GM18499 (cell line): ENCODE data around the gene CKLF.

ENCODE experiments used
- ATAC-seq: cut with Tn5 transposase; IDR thresholded peaks from one replicate; pipeline ENCODE4 v1.9.1; 2021; ENCODE audit warnings: moderate number of reproducible peaks; ENCODE audit not compliant: insufficient read depth, unreplicated experiment

CKLF gene

DNA sequence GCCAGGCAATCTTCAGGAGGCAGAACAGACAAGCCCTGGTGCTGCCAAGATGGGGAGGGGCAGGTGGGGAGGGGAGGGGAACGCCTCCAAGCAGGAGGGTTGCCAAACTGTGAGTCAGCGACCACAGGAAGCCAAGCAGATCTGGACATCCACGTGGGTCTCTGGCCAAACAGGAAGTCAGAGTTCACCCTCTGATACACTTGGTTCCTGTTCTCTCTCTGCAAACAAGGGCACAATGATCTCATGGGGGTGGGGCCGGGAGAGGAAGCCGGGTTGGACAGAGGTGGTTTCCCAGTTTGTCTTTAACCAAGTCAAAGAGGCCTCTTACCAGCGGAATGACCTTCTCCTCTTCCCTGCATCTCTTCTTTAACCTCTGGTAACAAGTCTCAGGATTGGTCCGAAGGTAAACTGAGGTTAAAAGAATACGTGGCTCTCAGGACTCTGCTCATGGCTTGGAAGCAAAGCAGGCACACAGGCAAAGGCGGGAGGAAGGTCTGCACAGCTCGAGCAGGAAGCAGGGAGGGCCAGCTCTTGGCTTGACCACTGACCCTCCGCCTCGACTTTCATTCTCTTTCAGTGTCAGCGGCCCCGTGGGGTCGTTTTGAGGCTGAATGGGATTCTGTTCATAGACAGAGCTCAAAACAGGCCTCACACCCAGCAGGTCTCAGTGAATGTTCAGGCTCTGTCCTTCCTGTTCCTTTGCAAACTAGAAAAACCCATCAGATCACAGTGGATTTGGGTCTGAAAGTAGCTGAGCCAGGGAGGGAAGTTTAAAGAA lies 35.4 kb upstream of the CKLF start:
- peak; percentile 97 for ATAC-seq

GRCh38 chr16:66517586-66518263 lies 34.7 kb upstream of the CKLF start:
- no peak for ATAC-seq

DNA sequence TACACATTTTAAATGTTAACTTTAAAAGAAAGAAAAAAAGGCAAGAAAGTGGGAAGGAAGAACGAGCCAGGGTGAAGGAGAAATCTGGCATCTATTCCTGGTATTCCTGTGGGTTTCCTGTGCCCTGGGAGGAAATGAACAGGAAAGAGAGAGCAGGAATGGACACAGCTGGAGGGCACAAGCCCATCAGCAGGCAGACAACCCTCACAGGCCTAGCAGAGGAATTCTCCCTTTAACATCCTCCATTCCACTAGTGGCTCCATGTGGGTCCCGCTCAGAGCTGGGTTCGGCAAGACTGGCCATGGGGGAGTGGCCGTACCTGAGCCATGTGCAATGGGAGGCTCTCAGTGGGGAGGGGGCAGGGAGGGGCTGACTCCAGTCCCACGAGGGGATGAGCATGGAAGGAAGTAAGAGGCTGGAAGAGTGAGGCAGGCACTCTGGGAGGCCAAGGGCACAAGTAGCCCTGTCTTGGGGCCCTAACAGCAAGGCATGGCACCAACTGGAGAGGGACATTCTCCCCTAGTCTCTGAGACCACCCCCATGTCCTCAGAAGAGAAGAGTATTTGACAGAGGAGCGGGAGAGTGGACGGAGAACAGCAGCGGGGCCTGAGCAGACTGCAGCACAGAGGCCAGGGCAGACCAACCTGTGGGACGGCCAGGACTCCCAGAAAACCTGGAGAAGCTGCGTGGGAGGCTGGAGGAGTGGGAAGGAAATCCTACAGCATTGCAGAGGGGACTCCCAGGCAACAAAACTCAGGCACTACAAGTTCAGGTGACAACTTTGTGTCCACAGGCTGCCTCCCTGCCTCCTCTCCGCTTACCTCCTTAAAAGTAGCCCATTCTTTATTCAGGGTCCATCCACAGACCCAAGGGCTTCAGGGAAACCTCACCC lies 32.6 kb upstream of the CKLF start:
- no peak for ATAC-seq

GRCh38 chr16:66520406-66521170 lies 31.8 kb upstream of the CKLF start:
- ATAC-seq: no peak

DNA sequence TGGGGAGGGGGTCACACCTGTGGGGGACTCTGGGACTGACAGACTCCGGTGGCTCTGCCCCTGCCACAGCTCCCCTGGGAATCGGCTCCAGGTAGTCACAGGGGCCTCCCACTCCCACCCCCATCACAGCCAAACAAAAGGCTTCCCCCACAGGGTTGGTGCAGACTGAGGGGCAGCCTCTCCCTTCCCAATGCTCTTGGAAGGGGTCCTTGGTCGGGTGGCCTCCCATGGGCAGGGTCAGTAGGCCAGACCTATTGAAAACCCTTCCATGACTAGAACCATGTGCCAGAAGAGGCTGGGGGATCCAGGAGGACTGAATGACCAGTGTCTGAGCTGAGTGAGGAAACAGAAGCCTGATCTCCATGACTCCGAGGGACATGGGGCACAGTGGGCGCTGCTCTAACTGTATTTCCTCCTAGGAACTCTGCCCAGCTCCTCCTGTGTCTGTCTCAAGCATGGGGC lies 31.1 kb upstream of the CKLF start:
- no peak for ATAC-seq

GRCh38 chr16:66521951-66522771 lies 30.2 kb upstream of the CKLF start:
- peak; percentile 57 for ATAC-seq

GRCh38 chr16:66522816-66523590 lies 29.4 kb upstream of the CKLF start:
- ATAC-seq: no peak

GRCh38 chr16:66523861-66524354 lies 28.5 kb upstream of the CKLF start:
- ATAC-seq: no peak

DNA sequence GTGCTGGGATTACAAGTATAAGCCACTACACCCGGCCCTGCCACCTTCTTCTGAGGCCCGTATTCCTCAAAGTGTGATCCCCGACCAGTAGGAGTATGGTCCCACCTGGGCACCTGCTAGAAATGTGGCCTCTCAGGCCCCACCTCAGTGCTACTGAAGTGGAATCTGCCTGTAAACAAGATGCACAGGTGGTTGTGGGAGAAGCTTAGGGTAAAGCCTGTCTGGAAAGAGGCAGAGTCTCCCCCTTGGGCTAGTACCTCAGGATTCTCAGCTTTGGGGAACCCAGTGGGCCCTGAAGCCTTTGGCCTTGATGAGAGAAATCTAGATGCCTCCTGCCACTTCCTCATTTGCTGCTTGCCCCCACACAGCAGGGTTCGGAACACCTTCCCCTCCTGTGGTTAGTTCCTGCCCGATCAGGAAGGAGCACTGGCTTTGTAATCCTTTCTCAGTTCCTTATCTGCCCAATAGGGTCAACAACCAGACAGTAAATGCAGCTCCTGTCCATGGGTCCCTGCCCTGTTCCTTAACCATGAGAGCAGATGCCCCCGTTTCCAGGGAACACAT lies 27.7 kb upstream of the CKLF start:
- ATAC-seq: peak; percentile 57

DNA sequence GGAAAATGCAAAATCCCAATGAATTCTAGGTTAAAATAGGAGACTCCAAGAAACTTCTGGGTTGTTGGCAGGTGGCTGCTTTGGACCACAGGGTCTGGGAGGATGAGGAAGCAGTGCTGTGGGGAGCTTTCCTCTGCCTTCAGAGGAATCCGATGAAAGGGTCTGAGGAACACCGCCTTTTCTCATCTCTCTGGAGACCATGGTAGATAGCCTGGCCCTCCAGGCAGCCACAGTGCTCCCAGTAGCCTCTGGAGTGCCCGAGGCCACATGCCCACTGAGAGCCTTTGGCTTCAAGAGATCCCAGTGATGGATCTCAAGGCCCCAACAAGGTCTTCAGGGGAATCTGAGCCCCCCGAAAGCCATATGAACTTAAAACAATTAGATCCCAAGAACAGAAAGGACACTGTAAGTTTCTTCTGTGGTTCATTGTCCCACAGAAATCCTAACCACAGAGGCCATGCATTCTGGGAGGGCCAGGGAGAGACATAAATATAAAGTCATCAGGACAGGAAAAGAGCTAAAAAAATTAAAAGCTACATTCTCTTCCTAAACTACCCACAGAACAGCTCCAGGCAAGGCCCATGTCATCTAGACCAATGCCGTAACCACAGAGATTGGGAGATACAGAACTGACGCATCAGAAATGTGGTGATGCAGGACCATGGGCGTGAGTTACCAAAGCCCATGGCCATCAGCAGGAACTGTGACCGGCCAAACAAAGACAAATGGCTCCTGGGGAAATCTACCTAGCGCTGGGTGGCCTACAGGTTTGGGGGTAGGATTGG lies 26.8 kb upstream of the CKLF start:
- no peak for ATAC-seq

GRCh38 chr16:66528294-66528693 lies 24.1 kb upstream of the CKLF start:
- ATAC-seq: no peak

GRCh38 chr16:66529475-66529874 lies 22.9 kb upstream of the CKLF start:
- ATAC-seq: no peak

DNA sequence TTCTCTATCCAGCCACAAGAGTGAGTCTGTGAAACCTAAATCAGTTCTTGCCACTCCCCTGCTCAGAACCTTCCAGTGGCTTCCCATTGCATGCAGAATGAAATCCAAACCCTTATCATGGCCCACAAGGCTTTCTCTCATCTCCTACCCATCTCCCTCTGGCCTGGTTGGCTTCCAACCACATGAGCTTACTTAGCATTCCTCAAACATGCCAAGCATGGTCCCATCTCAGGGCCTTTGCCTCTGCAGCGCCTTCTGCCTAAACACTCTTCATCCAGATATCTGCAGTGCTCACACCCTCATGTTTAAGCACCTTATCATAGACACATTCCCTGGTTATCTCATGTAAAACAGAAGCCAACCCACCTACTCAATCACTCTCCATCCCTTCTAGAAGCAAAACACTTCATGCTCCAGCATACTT lies 18.0 kb upstream of the CKLF start:
- no peak for ATAC-seq

DNA sequence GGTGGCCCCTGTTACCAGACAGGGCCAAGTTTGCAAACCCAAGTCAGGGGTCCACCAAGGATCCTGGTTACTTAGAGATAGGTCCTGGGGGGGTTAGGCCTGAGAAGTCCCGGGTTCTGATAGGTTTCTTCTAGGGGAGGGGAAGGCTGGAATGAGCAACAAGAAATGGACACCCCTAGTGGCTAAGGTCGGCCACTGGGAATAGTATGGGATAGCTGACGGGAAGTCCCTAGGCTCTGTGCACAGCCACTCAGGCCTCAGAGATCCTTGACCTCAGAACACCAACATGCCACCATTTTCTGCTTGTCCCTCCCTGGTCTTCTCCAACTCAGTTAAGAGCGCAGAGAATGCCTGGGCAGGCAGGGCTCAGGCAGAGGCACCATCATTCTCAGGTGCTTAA lies 15.9 kb upstream of the CKLF start:
- ATAC-seq: no peak

GRCh38 chr16:66537236-66537635 lies 15.1 kb upstream of the CKLF start:
- no peak for ATAC-seq

- ATAC-seq: no peak
Measured at GRCh38 chr16:66538910-66539309, 13.5 kb upstream of the CKLF start.
